ENCODE measurements around the gene CPZ. TPM values are rescaled to one million over a fixed set of nuclear protein-coding genes. Genes with fewer than 3 reads are reported as not detected.

The CPZ gene
- polyA plus RNA-seq, 3 donors, result not detected

DNA sequence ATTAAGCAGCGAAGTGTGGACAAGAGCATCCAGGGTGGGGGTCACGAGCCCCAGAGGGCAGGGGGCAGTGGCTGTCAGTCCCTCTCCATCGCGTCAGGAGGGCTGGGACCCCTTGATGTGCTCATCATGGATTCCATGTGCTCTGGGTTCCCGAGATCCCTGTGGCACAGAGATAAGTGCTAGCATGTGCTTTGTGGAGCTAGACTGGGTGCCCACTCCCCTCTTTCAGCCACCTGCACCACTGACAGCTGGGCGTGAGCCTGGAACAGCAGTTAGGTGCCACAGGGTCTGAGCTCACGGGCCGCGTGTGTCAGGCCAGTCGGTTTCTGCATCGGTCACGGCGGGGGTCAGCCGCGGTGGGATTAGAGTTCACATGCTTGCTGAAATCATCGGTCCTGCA, 24.3 kb downstream of the CPZ start:
- 92% methylated on average over 14 of the region's 16 CpGs for WGBS (ENCODE audit: insufficient coverage)
- Histone ChIP-seq H3K4me1 (ENCODE audit: control insufficient read depth in 1 of 2, insufficient read depth in 2 of 2, low read length in 2 of 2) (no peaks in the 10 kb centered on the region), H3K27me3 (ENCODE audit: control insufficient read depth in 2 of 2, insufficient read depth in 2 of 2, low read length in 2 of 2) (no peaks in the 10 kb centered on the region), H3K9ac (ENCODE audit: insufficient read depth, low read length, poor library complexity, severe bottlenecking) (no peak overlapping the region), H2AFZ (ENCODE audit: insufficient read depth, low read depth, low read length, poor library complexity, severe bottlenecking) (no peak overlapping the region), H3K79me2 (ENCODE audit: insufficient read depth, low read length) (no peaks in the 10 kb centered on the region), H3K36me3 (replicated peaks in 1 of 2; ENCODE audit: control insufficient read depth in 1 of 2, insufficient read depth in 2 of 2, low read length in 2 of 2) (no peaks in the 10 kb centered on the region), H3K9me3 (replicated peaks in 1 of 2; ENCODE audit: control insufficient read depth in 1 of 2, insufficient read depth in 1 of 2, low read length in 2 of 2) (no peaks in the 10 kb centered on the region), H3K27ac (ENCODE audit: low read depth in 1 of 2, low read length in 2 of 2) (no peak overlapping the region), H3K4me2 (replicated peaks; ENCODE audit: extremely low read depth, low read length, poor library complexity, severe bottlenecking) (no peak overlapping the region), H4K20me1 (ENCODE audit: insufficient read depth, low read length) (no peaks in the 10 kb centered on the region), H3K4me3 (replicated peaks in 1 of 3; ENCODE audit: low read depth in 2 of 3, low read length in 3 of 3) (no peak overlapping the region)
- Mint-ChIP-seq H3K4me3 (no peak overlapping the region), H3K27me3 (ENCODE audit: low read depth in 3 of 3) (peaks cover 2% of the 10 kb centered on the region in 3 donors), H3K4me1 (no peaks in the 10 kb centered on the region), H3K27ac (no peak overlapping the region), H3K9me3 (peaks cover 0 to 3% (median 0%) of the 10 kb centered on the region in 7 donors), H3K36me3 (no peaks in the 10 kb centered on the region)
- TF ChIP-seq, protein P1, sequence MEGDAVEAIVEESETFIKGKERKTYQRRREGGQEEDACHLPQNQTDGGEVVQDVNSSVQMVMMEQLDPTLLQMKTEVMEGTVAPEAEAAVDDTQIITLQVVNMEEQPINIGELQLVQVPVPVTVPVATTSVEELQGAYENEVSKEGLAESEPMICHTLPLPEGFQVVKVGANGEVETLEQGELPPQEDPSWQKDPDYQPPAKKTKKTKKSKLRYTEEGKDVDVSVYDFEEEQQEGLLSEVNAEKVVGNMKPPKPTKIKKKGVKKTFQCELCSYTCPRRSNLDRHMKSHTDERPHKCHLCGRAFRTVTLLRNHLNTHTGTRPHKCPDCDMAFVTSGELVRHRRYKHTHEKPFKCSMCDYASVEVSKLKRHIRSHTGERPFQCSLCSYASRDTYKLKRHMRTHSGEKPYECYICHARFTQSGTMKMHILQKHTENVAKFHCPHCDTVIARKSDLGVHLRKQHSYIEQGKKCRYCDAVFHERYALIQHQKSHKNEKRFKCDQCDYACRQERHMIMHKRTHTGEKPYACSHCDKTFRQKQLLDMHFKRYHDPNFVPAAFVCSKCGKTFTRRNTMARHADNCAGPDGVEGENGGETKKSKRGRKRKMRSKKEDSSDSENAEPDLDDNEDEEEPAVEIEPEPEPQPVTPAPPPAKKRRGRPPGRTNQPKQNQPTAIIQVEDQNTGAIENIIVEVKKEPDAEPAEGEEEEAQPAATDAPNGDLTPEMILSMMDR (IDR thresholded peaks at IDR 0.05), result no peak
- no peak for DNase-seq
- intact Hi-C loops (cut with micrococcal nuclease), result no loop called here

DNA sequence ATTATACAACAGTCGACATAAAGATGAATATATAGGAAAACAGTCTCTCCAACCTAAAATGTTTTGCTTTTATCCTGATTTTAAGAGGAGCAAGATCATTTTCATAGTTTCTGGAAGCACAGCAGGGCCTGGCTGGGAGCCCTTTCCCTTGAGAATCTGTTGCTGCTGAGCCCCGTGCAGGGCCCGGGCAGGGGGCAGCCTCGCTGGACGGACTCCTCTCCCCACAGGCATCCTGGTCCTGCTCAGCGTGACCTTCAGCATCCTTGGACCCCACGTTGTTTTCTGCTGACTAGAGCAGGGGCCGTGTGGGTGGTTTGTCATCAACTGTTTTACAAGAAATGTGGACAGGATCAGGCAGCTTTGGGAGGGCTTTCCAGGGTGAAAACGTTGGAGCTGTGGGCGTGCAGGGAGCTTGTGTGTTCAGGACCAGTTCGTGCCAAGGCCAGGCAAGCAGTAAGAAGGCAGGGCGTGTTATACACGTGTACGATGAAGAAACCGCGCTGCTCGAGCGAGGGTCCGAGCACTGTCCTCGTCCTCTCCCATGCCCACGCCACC, 25.0 kb downstream of the CPZ start:
- H3K27ac Mint-ChIP-seq, result no peak overlapping the region
- no peaks in the 10 kb centered on the region for H3K27me3 ChIP-seq (ENCODE audit: control insufficient read depth in 2 of 2, insufficient read depth in 2 of 2, low read length in 2 of 2)
- H3K36me3 Mint-ChIP-seq, result no peaks in the 10 kb centered on the region
- H3K4me3 Mint-ChIP-seq, result no peak overlapping the region
- no peak for DNase-seq
- H3K4me1 ChIP-seq (ENCODE audit: control insufficient read depth in 1 of 2, insufficient read depth in 2 of 2, low read length in 2 of 2), result no peaks in the 10 kb centered on the region
- H3K27ac ChIP-seq (ENCODE audit: low read depth in 1 of 2, low read length in 2 of 2), result no peak overlapping the region
- H3K9ac ChIP-seq (ENCODE audit: insufficient read depth, low read length, poor library complexity, severe bottlenecking), result no peak overlapping the region
- intact Hi-C loops (cut with micrococcal nuclease), result no loop called here
- H3K36me3 ChIP-seq (replicated peaks in 1 of 2; ENCODE audit: control insufficient read depth in 1 of 2, insufficient read depth in 2 of 2, low read length in 2 of 2), result no peaks in the 10 kb centered on the region
- peaks cover 0 to 3% (median 0%) of the 10 kb centered on the region in 7 donors for H3K9me3 Mint-ChIP-seq
- no peaks in the 10 kb centered on the region for H3K79me2 ChIP-seq (ENCODE audit: insufficient read depth, low read length)
- H3K4me2 ChIP-seq (replicated peaks; ENCODE audit: extremely low read depth, low read length, poor library complexity, severe bottlenecking), result no peak overlapping the region
- no peak overlapping the region for H2AFZ ChIP-seq (ENCODE audit: insufficient read depth, low read depth, low read length, poor library complexity, severe bottlenecking)
- TF ChIP-seq, protein P1 (IDR thresholded peaks at IDR 0.05), result no peak
- no peak overlapping the region for H3K4me3 ChIP-seq (replicated peaks in 1 of 3; ENCODE audit: low read depth in 2 of 3, low read length in 3 of 3)
- WGBS (ENCODE audit: insufficient coverage), result 85% methylated on average over 20 of the region's 21 CpGs
- no peaks in the 10 kb centered on the region for H3K4me1 Mint-ChIP-seq
- peaks cover 2% of the 10 kb centered on the region in 3 donors for H3K27me3 Mint-ChIP-seq (ENCODE audit: low read depth in 3 of 3)
- no peaks in the 10 kb centered on the region for H3K9me3 ChIP-seq (replicated peaks in 1 of 2; ENCODE audit: control insufficient read depth in 1 of 2, insufficient read depth in 1 of 2, low read length in 2 of 2)
- H4K20me1 ChIP-seq (ENCODE audit: insufficient read depth, low read length), result no peaks in the 10 kb centered on the region
